Stimulated activated CD8-positive, alpha-beta memory T cell treated with anti-CD3 and anti-CD28 coated beads, Interleukin-7, amount 100 ng/mL, for 1 hour (primary cell): ENCODE results near the gene S100PBP.

Experiments used
- DNase-seq, 2 donors: peaks; one replicate each; pipeline ENCODE4 v3.0.0-alpha.2; 2020; ENCODE audit warnings: low read depth in 2 of 2

S100PBP gene

GRCh38 chr1:32825181-32825580 lies 7.7 kb downstream of the S100PBP start:
- DNase-seq = no peak

GRCh38 chr1:32828341-32828740 lies 10.9 kb downstream of the S100PBP start:
- DNase-seq = no peak

DNA sequence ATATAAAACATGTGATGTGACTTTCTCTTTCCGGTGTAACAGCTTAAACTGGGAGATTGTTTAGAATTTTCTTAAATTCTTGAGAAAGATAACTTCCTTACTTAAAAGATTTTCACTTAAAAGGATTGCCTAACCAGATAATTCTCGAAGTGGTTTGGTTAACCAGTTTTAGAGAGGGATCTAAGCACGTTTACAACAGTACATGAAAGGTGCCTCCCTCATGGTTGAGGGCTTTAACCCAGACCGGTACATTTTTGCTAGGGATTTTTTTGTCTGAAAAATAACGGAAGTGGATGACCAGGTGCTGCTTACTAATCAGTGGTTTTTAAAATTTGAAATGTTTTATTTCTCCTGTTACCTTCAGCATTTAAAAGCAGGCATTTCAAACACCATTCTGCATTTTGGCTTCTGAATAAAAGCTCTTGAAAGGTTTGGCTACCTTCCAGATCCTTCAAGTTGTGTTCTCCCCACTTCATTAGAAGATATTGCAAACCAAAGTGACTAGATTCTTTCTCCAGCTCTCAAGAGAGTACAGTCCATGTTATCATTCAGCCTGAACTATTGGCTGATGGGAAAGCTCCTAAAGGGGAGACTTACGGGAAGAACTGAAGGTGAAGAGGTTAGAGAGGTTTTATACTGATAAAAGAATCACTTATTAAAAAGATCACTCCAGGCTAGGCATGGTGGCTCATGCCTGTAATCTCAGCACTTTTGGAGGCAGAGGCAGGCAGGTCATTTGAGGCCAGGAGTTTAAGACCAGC lies 12.8 kb downstream of the S100PBP start:
- DNase-seq = no peak

DNA sequence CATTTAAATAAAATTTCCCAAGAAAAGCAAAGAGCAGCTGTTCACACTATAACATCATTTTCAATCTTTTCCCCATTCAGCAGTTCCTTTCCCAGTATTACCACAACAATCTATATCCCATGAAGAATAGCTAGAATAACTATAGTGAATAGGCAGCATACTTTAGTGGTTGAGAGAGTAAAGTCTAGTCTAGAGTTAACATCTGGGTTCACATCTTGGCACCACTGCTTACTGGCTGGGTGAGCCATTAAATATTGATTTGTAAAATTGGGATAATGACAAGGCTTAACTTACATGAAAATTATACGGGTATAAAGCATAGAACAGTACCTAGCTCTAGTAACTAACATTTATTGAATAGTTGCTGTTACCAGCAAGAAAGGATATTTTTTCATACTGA lies 14.4 kb downstream of the S100PBP start:
- no peak for DNase-seq

DNA sequence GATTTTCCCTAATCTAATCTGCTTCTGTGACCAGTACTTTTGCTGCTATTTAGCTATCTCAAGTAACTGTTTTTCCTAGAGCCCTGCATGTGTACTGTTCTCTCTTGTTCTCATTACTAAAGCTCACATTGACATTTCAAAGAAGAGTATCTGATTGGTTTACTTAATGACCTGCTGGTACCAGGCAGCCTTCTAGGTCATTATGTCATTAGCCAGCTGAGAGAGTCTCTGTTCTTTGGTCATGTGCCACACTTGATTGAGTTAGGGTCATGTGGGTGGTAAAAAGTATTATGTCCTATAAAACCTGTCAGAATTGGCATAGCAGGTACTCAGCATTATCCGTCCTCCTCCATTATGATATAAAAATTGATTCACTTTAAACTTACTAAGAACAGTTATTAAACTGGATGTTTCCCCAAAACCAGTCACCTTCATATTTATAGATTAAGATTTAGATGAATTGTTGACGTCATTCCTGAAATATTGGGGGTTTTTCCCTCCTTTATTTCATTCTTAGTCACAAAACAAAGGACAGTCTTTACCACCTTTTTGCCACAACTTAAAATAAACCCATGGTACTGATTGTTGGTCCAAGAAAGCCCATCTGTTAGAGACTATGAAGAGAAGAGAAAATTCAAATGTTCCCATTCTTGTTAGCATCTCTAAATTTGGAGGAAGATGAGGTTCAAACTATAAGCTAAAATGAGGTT lies 31.1 kb downstream of the S100PBP start:
- no peak for DNase-seq

DNA sequence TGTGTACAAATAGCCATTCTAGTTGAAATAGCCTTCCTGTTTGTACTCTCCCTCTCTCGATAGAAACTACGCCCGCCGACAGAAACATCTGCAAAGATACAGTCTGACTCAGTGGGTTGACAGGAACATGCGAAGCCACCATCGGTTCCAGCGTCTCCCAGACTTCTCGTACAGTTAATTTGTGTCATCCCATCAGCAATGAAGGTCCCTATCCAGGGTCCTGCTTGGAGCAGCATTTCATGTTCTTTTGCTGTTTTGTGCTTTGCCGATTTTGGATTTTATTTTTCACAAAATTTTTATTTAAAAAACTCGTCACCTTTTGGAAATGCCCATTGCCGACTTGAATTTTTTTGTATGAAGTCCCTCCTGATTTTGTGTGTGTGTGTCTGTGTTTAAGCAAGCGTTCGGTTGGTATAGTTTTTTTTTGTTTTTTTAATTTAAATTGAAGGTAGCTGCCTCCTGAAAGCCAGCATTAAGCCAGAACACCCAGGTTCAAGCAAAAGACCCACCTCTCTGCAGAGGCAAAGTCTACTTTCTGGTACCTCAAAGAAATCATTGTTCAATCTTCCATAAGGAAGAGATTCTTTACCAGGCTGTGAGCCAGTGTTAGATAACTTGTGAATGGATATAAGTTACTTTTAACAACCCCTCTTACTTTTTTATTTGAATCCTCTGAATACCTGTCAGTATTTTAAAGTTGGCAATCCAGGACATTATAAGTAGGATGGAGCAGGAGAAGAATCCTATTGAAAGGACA lies 38.6 kb downstream of the S100PBP start:
- DNase-seq = no peak

DNA sequence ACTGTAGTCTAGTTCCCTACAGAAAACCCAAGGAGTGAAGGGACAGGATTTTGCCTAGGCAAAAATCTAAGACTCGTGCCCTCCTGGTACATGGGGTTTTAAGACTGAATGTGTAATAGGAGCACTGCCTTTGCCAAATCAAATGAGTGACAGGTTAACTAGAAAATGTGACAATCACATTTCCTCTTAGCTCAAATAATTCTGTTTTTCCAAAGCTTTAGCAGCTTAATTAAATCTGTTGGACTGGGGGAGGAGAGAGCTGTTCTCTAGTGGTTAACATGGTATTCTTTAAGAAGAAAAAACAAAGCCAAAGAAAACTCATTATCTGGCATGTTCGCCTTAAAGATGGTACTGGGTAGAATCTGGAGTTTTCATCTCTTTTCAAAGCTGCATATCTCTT lies 40.7 kb downstream of the S100PBP start:
- DNase-seq = no peak

- DNase-seq = no peak
Measured at GRCh38 chr1:32858791-32859190, 41.3 kb downstream of the S100PBP start.

DNA sequence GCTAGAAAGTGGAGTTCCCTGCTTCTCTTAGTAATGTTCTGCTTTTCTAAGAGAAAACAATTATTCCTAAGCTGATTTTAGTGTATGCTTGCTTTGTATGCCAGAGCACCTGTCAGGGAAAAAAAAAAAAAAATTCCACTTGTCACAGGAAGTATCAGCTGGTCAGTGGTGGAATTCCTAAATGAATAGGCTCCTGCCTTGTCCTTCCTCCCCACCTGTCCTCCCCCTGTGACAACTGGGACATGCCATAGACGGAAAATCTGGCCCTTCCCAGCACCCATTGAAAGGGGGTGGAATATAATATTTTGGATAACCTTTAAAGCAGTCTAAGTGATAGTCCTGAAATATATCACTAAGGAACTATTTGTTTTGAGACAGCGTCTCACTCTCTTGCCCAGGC lies 42.5 kb downstream of the S100PBP start:
- no peak for DNase-seq

DNA sequence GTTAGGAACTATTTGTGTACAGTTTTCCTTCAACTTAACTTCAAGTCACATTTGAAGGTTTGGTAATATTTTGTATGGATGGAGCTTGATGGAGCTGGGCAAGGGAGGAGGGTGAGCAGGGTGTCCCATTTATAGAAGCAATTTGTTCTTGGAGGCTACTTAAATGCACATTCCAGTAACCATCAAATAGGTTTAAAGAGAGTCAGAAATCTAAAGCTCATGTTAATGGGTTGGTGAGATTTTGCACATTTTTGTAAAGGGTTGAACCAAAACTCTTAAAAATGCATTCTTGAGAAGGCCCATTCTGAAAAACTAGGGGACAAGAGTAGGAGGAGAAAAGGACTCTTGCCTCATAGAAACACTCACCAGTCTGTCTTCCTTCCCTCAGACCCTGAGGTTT lies 43.1 kb downstream of the S100PBP start:
- no peak for DNase-seq

- no peak for DNase-seq
Measured at GRCh38 chr1:32861904-32862695, 44.6 kb downstream of the S100PBP start.

DNA sequence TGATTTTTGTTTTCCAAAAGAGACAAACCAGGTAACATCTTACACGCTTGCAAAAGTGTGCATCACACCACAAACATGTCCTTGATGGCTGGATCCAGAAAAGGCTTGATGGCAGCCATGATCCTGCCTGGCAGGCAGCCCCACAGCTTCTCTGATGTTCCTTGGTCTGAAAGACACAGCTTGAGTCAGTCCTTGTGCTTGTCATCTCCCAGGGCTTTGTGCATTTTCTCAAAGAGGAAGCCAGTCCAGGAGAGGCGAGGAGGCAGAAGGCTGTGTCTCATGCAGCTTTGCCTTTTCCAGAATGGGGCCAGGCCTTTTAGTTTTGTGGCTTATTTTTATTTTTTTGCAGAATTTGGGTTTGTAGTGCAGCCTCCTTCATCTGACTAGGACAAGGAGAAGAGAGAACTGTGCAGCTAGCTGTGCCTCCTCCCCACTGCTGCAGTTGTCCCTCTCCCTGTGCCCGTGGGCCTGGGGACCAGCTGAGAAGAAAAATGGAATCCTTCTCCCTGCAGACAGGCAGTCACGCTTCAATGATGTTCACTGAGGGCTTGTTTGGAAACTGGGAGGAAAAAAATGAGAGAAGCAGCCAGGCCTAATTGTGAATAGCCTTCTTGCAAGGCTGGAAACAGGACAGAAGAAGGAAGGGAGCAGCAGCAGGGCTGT lies 45.9 kb downstream of the S100PBP start:
- DNase-seq = no peak

- no peak for DNase-seq
Measured at GRCh38 chr1:32863881-32864245, 46.4 kb downstream of the S100PBP start.

DNA sequence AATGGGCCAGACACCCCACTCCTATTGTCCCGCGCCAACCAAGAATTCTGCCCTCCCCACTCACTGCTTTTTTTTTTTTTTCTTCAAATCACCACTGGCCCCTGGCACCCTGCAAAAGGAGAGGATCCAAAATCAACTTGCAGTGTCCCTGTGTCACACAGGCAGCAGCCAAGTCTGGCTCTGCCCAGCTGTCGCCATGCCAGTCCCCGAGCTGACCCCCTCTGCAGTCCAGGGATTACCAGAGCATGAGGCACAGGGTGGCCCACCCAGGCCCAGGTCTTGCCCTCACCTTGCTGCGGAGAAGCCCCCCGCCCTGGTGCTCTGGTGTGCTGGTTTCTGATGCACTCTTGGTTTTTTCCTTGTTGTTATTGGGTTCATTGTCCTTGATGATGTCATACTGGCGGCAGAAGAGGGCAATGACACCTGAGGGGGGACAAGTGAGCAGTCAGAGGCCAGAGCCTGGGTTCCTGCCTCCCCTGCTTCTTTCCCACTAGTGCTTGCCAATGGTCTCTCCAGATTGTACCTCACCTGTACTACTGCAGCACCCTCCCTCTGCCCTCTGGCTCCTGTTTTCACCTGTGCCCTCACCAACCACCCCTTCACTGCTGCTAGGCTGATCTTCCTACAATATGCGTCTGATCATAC lies 47.0 kb downstream of the S100PBP start:
- DNase-seq = no peak

DNA sequence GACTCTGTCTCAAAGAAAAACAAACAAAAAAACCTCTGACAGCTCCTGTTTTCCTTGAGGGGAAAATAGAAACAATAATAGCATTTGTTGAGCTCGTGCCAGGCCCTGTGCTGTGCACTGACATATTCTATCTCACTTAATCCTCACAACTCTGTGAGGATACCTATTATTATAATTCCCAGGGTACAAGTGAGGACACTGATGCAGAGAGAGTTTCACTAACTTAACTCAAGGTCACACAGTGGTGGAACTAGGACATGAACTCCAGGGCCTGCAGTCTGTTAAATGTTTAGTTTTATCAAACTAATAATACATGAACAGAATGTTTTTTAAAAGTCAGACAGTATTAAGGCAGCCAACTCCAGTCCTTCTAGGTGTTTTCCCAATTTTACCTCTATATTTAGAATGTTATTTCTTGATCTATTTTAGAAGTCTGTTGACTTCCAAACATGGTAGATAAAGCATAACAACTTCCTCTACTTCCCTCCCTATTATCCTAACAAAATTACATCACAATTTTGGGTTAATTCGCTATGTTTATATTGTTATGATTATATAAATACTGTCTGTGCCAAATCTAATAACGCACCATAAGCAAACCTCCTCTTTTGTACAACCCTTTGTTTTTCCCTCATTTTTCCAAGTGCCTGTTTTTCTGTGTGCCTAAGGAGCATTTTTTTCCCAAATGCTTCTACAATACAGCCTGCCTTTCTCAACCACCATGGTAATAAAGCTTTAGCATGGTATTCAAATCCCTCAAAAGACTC lies 48.4 kb downstream of the S100PBP start:
- DNase-seq = no peak

DNA sequence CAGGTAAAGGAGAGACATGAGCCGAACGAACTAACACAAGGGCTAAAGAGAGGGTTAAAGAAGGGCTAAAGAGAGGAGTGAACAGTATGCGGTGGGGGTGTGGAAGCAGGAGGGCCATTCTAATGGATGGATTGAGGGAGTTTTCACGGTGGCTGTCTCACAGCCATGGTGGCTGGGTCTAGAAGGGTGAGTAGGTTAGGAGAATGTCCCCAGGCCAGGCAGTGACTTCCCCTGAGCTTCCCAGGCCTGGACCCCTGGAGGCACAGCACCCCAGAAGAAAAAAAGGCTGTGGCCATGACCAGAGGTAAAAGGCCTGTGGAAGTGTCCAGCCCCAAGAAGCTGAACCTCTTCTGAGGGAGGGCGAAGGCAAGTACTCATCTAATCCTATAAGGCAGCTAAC lies 49.7 kb downstream of the S100PBP start:
- no peak for DNase-seq

- DNase-seq = no peak
Measured at GRCh38 chr1:32867671-32868070, 50.2 kb downstream of the S100PBP start.

DNA sequence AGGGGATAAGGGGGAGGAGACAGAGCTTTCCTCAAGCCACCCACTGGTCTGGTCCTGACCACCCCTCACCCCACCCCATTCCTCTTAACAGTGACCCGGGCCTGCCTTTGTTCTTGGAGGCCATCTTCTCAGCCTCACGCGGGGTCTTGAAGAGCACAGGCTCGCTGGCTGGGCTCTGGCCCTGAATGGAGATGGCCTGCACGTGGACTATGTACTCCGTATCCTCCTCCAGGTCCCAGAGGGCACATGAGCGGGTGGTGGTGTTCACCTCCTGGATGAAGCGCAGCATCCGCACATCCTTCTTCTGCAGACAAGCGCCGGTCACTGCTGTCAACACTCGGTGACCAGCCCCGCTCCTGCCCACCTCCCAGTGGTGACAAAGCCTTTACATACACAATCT lies 50.6 kb downstream of the S100PBP start:
- DNase-seq = no peak

DNA sequence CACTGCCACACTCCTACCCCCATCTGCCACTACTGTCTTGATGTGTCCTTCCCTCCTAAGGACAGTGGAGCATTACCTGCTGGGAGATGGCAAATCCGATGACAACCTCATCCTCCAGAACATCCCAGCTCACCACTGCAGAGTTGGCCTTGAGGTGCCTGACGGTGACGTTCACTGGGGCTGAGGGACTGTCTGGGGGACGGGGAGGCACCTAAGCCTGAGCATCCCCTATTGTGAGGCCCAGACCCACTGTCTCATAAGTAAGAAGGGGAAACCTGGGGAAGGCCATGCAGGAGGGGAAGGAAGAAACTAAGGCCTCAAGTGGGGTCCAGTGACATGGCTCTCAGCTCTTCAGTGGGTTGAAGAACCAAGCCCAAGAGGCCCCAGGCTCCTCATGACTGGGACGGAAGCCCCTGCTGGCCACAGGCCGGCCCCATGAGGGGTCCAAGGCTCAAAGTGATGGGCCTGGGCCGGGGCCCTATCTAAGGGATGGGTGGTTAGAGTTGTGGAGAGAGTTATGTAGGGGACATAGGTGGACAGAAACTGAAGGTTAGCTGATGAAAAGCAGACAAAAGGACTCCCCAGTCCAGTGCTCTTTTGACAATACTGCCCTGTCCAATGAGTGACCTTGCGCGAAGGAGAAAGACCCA lies 51.5 kb downstream of the S100PBP start:
- no peak for DNase-seq
